SK-N-SH (cell line): ENCODE results near the gene IQGAP1. TPM values are rescaled to one million over a fixed set of nuclear protein-coding genes. Genes with fewer than 3 reads are reported as not detected.

Experiments
- CTCF ChIA-PET: fragments of 300-600, 350-600 bp; formaldehyde crosslinking; extraction: SDS; loops from one replicate; lab custom pipeline; 2021; lab: Yijun Ruan, JAX
- POLR2A ChIA-PET: fragments of 350-600 bp; sonication (Branson Sonifier 250); formaldehyde crosslinking; extraction: SDS; loops from one replicate; lab custom pipeline; 2020; ENCODE audit warnings: antibody characterized with exemption, inconsistent platforms; lab: Yijun Ruan, JAX
- DNase-seq: peaks from one replicate; pipeline ENCODE4 v3.0.0; 2012
- H2AFZ ChIP-seq: fragments of 200-600 bp; sonication (generic); 2 replicates; pipeline ENCODE4 v1.8.1; 2016; ENCODE audit warnings: antibody characterized with exemption, mild to moderate bottlenecking, low read depth
- H3F3A ChIP-seq: fragments of 200-600 bp; sonication (generic); replicated peaks from 2 replicates; pipeline ENCODE3; 2016; ENCODE audit warnings: antibody characterized with exemption, mild to moderate bottlenecking; ENCODE audit not compliant: insufficient read depth
- H3K27ac ChIP-seq, 2 experiments: fragments of 200-500 bp in 1 of 2; fragments of 200-600 bp in 1 of 2; sonication (Bioruptor generic) in 1 of 2; sonication (generic), shearing (Covaris generic) in 1 of 2; 2 replicates each; pipeline versions ENCODE4 v1.5.1 to v1.6.1; 2014 to 2016; ENCODE audit warnings: low read depth in 2 of 2, inconsistent platforms in 1 of 2, low read length in 1 of 2, mild to moderate bottlenecking in 1 of 2, mixed read lengths in 1 of 2
- H3K27me3 ChIP-seq: fragments of 200-600 bp; sonication (generic), shearing (Covaris generic); 2 replicates; pipeline ENCODE4 v1.6.1; 2016; ENCODE audit warnings: mixed run types; ENCODE audit not compliant: insufficient read depth
- H3K36me3 ChIP-seq, 2 experiments: fragments of 200-500 bp in 1 of 2; fragments of 200-600 bp in 1 of 2; sonication (Bioruptor generic) in 1 of 2; sonication (generic) in 1 of 2; replicated peaks in 1 of 2; 2 replicates each; pipeline versions ENCODE3 to v1.5.1; 2014 to 2016; ENCODE audit warnings: low read length in 1 of 2, mild to moderate bottlenecking in 1 of 2; ENCODE audit not compliant: insufficient read depth in 2 of 2, control insufficient read depth in 1 of 2
- H3K4me1 ChIP-seq, 2 experiments: fragments of 200-500 bp in 1 of 2; fragments of 200-600 bp in 1 of 2; sonication (Bioruptor generic) in 1 of 2; sonication (generic), shearing (Covaris generic) in 1 of 2; 2 replicates each; pipeline versions ENCODE4 v1.5.1 to v1.6.1; 2014 to 2016; ENCODE audit warnings: low read depth in 1 of 2, low read length in 1 of 2, mixed run types in 1 of 2; ENCODE audit not compliant: insufficient read depth in 2 of 2, control insufficient read depth in 1 of 2
- H3K4me2 ChIP-seq: fragments of 200-600 bp; sonication (generic), shearing (Covaris generic); 2 replicates; pipeline ENCODE4 v1.6.1; 2017; ENCODE audit warnings: mixed run types
- H3K4me3 ChIP-seq, 2 experiments: fragments of 200-500 bp in 1 of 2; fragments of 200-600 bp in 1 of 2; sonication (Bioruptor generic) in 1 of 2; sonication (generic), shearing (Covaris generic) in 1 of 2; 2 replicates each; pipeline versions ENCODE4 v1.5.1 to v1.8.1; 2014 to 2016; ENCODE audit warnings: low read depth in 2 of 2, inconsistent platforms in 1 of 2, low read length in 1 of 2, mild to moderate bottlenecking in 1 of 2, mixed read lengths in 1 of 2, moderate library complexity in 1 of 2
- H3K79me2 ChIP-seq: fragments of 200-600 bp; sonication (generic); 2 replicates; pipeline ENCODE4 v1.8.1; 2017; ENCODE audit warnings: mild to moderate bottlenecking; ENCODE audit not compliant: insufficient read depth
- H3K9ac ChIP-seq: fragments of 200-600 bp; sonication (generic); 2 replicates; pipeline ENCODE4 v1.6.1; 2017; ENCODE audit warnings: mixed run types
- H3K9me2 ChIP-seq: fragments of 200-600 bp; sonication (generic); 2 replicates; pipeline ENCODE4 v1.6.1; 2017; ENCODE audit warnings: mixed run types
- H3K9me3 ChIP-seq: fragments of 200-600 bp; sonication (generic); 2 replicates; pipeline ENCODE4 v1.6.1; 2017; ENCODE audit warnings: mixed run types, mild to moderate bottlenecking, moderate library complexity
- H4K20me1 ChIP-seq: fragments of 200-600 bp; sonication (generic); 2 replicates; pipeline ENCODE4 v1.6.1; 2017; ENCODE audit warnings: mild to moderate bottlenecking, mixed run types; ENCODE audit not compliant: insufficient read depth
- CTCF ChIP-seq: fragments of 200-600 bp; sonication (generic); IDR thresholded peaks from 2 replicates; pipeline ENCODE4 v1.6.1; 2017; ENCODE audit warnings: antibody characterized with exemption, mild to moderate bottlenecking, moderate library complexity
- EZH2phosphoT487 ChIP-seq: fragments of 200-600 bp; sonication (generic); IDR thresholded peaks from 2 replicates; pipeline ENCODE4 v1.6.1; 2017; ENCODE audit warnings: low read depth, mixed run types, mild to moderate bottlenecking, antibody characterized with exemption, moderate library complexity, borderline replicate concordance
- FOSL2 ChIP-seq: IDR thresholded peaks from 2 replicates; pipeline ENCODE4 v1.4.0; 2012; ENCODE audit warnings: low read depth, mild to moderate bottlenecking, moderate library complexity, borderline replicate concordance
- FOXJ3 ChIP-seq: sonication (generic); formaldehyde crosslinking; IDR thresholded peaks from 2 replicates; pipeline ENCODE4 v1.5.1; 2020; ENCODE audit warnings: mild to moderate bottlenecking, missing genetic modification reagents
- FOXM1 ChIP-seq: IDR thresholded peaks from 2 replicates; pipeline ENCODE4 v1.4.0; 2012; ENCODE audit warnings: low read depth, mild to moderate bottlenecking
- JUND ChIP-seq: IDR thresholded peaks from 2 replicates; pipeline ENCODE4 v1.4.0; 2012
- MAX ChIP-seq: IDR thresholded peaks from 2 replicates; pipeline ENCODE4 v1.4.0; 2012; ENCODE audit warnings: low read depth
- MEF2A ChIP-seq: IDR thresholded peaks from 2 replicates; pipeline ENCODE4 v1.4.0; 2012; ENCODE audit warnings: low read depth, borderline replicate concordance
- NFIC ChIP-seq: IDR thresholded peaks from 2 replicates; pipeline ENCODE4 v1.4.0; 2012; ENCODE audit warnings: borderline replicate concordance
- PBX3 ChIP-seq: IDR thresholded peaks from 2 replicates; pipeline ENCODE4; 2012
- POLR2AphosphoS5 ChIP-seq: IDR thresholded peaks from 2 replicates; pipeline ENCODE4 v1.6.1; 2012; ENCODE audit warnings: low read depth, low read length
- RCOR1 ChIP-seq: fragments of 150-350 bp; IDR thresholded peaks from 2 replicates; pipeline ENCODE4 v1.6.1; 2017; ENCODE audit warnings: antibody characterized with exemption, low read length
- RXRA ChIP-seq: IDR thresholded peaks from 2 replicates; pipeline ENCODE4 v1.4.0; 2012; ENCODE audit warnings: low read depth, mild to moderate bottlenecking, borderline replicate concordance
- TAF1 ChIP-seq: IDR thresholded peaks from 2 replicates; pipeline ENCODE4 v1.6.1; 2012; ENCODE audit warnings: low read depth, mild to moderate bottlenecking, low read length, moderate library complexity, borderline replicate concordance
- TCF12 ChIP-seq: IDR thresholded peaks from 2 replicates; pipeline ENCODE4 v1.4.0; 2012
- YY1 ChIP-seq: IDR thresholded peaks from 2 replicates; pipeline ENCODE4 v1.4.0; 2012; ENCODE audit warnings: low read depth, mild to moderate bottlenecking
- WGBS: methylation state at CpG from one replicate; pipeline ENCODE4 v1.1.6; 2017; ENCODE audit warnings: low lambda C conversion rate; 5-methylcytosine and 5-hydroxymethylcytosine counted together
- polyA plus RNA-seq, 3 experiments: library from polyadenylated mRNA; depleted of rRNA; stranded (reverse); fragments of >200 nt; gene quantifications; 2 replicates each; pipeline ENCODE4 v1.2.3, GENCODE V29; 2012
- TF ChIP-seq, protein P1 (sequence below): IDR thresholded peaks from 2 replicates; pipeline ENCODE4 v1.4.0; 2012; ENCODE audit warnings: low read depth, borderline replicate concordance

IQGAP1 gene
- polyA plus RNA-seq, 1 of the 3 experiments (the other 2 are of a cell fraction) = 56.5 TPM

- Histone ChIP-seq H3K9ac (peak overlapping the region; percentile 52; the same call in 1 of the 2 replicates), H4K20me1 (peaks cover 26% of the 10 kb centered on the region; the same call in 1 of the 2 replicates), H2AFZ (no peak overlapping the region), H3K36me3 (peaks cover 14 to 43% of the 10 kb centered on the region in 2 experiments), H3K79me2 (peaks cover 74% of the 10 kb centered on the region), H3K4me2 (peak overlapping the region; percentile 64; the same call in 1 of the 2 replicates), H3K9me2 (no peaks in the 10 kb centered on the region), H3F3A (peaks cover 44% of the 10 kb centered on the region), H3K4me3 (0 out of 4 replicates have a peak overlapping the region, but pooled peaks of 1 of the 2 experiments have one; percentile 5), H3K9me3 (no peaks in the 10 kb centered on the region), H3K27me3 (no peaks in the 10 kb centered on the region), H3K27ac (peak overlapping the region; percentile 50 to 91; a peak in 3 of 4 replicates), H3K4me1 (peaks cover 0 to 35% of the 10 kb centered on the region in 2 experiments; a peak in 2 of 4 replicates)
- ChIA-PET CTCF (interaction anchor here (1.9 kb wide), 1 partner anchor 18 kb away, joined by 9 read pairs; no protein-coding TSS in a partner anchor), POLR2A (no interaction called here)
- whole genome bisulfite sequencing = 33% methylated on average over 3 of the region's 3 CpGs
- no peak for TF ChIP-seq FOXJ3 (CRISPR knock-in tag)
- no peak for TF ChIP-seq EZH2phosphoT487
- peak; percentile 76 for TF ChIP-seq FOSL2
- peak; percentile 61 for TF ChIP-seq JUND
- TF ChIP-seq PBX3 = peak; percentile 52; the same call in 1 of the 2 replicates
- TF ChIP-seq TCF12 = peak; percentile 59
- peak; percentile 96 for TF ChIP-seq MEF2A
- peak; percentile 37; the same call in 1 of the 2 replicates for TF ChIP-seq MAX
- TF ChIP-seq POLR2AphosphoS5 = peak; percentile 39; the same call in 1 of the 2 replicates
- peak; percentile 32 for TF ChIP-seq CTCF
- no peak for TF ChIP-seq YY1
- no peak for DNase-seq
Measured at GRCh38 chr15:90463381-90463780, 75.3 kb downstream of the IQGAP1 start.

DNA sequence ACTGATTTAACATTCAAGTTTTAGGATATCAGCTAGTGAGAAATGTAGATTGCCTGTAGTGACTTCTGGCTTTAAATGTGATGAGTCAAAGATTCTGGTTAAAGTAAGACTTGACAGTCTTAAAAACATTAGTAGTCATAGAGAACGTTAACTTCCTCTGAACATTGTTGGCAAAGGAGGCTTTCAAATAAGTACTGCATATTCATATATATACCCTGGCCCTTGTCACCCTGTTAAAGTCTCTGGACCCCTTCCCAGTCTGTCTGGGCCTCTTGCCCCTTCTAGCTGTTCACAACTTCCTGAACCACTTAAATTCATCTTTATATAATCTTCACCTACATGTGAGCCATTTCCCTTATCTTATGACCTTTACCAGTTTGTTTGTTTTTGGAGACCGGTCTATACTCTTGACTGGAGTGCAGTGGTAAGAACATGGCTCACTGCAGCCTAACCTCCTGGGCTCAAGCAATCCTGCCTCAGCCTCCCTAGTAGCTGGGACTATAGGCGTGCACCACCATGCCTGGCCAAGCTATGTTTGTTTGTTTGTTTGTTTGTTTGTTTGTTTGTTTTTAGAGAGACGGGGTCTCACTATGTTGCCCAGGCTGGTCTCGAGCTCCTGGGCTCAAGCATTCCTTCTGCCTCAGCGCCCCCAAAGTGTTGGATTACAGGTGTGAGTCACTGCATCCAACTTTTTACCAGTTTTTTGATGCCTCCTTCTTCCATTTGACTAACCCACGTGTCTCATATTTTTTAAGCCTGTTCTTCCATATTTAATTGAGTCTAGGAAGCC lies 77.3 kb downstream of the IQGAP1 start:
- ChIA-PET CTCF (interaction anchor here (1.2 to 1.6 kb wide), 2 partner anchors 17 to 421 kb away, joined by 3 to 10 read pairs; no protein-coding TSS in a partner anchor), POLR2A (no interaction called here)
- H3K27me3 ChIP-seq = no peaks in the 10 kb centered on the region
- H3F3A ChIP-seq = peaks cover 41% of the 10 kb centered on the region
- H3K4me2 ChIP-seq = peak overlapping the region; percentile 23; the same call in 1 of the 2 replicates
- H3K9me3 ChIP-seq = no peaks in the 10 kb centered on the region
- peak overlapping the region; percentile 22; the same call in 1 of the 2 replicates for H3K9ac ChIP-seq
- peak overlapping the region in 1 of 2 experiments; percentile 91; a peak in 2 of 4 replicates for H3K27ac ChIP-seq
- no peak for DNase-seq
- H4K20me1 ChIP-seq = peaks cover 26% of the 10 kb centered on the region; the same call in 1 of the 2 replicates
- H3K9me2 ChIP-seq = no peaks in the 10 kb centered on the region
- peaks cover 57% of the 10 kb centered on the region for H3K79me2 ChIP-seq
- peaks cover 0 to 27% of the 10 kb centered on the region in 2 experiments; a peak in 2 of 4 replicates for H3K4me1 ChIP-seq
- H3K4me3 ChIP-seq = no peak overlapping the region
- H3K36me3 ChIP-seq = peaks cover 11 to 36% of the 10 kb centered on the region in 2 experiments
- 81% methylated on average over 7 of the region's 7 CpGs for WGBS
- no peak overlapping the region for H2AFZ ChIP-seq
- no peak for TF ChIP-seq RCOR1
- peak; percentile 38; the same call in 1 of the 2 replicates for TF ChIP-seq NFIC
- no peak for TF ChIP-seq FOXM1
- peak; percentile 75 for TF ChIP-seq TCF12
- 0 out of 2 replicates have a peak, but pooled peaks have one; percentile 50 for TF ChIP-seq JUND
- peak; percentile 55 for TF ChIP-seq PBX3
- no peak for TF ChIP-seq RXRA
- TF ChIP-seq FOSL2 = peak; percentile 42; the same call in 1 of the 2 replicates
- TF ChIP-seq, protein P1, sequence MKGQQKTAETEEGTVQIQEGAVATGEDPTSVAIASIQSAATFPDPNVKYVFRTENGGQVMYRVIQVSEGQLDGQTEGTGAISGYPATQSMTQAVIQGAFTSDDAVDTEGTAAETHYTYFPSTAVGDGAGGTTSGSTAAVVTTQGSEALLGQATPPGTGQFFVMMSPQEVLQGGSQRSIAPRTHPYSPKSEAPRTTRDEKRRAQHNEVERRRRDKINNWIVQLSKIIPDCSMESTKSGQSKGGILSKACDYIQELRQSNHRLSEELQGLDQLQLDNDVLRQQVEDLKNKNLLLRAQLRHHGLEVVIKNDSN = no peak
- TF ChIP-seq TAF1 = no peak
